ENCODE measurements around the gene MRPS12. TPM values are rescaled to one million over a fixed set of nuclear protein-coding genes. Genes with fewer than 3 reads are reported as not detected.

The MRPS12 gene
- total RNA-seq, 1 donor from 2014 or later: 95.3 TPM

- no peak for DNase-seq (ENCODE audit: low spot score)
- H3K4me3 Mint-ChIP-seq (ENCODE audit: low read depth): peak within 1 kb of the TSS; percentile 13
- H3K9me3 Mint-ChIP-seq: peaks cover 7% of the 10 kb centered on the region
- H3K27me3 Mint-ChIP-seq (ENCODE audit: low read depth): peaks cover 23% of the 10 kb centered on the region
- intact Hi-C loops (cut with micrococcal nuclease): loop anchor here (10.0 kb wide), 1 partner anchor 59 kb away; the partner anchor contains the start of gene FBXO27
- no peaks in the 10 kb centered on the region for H3K36me3 Mint-ChIP-seq (ENCODE audit: low read depth)
- H3K4me1 Mint-ChIP-seq (ENCODE audit: low read depth): peaks cover 27% of the 10 kb centered on the region
- H3K27ac Mint-ChIP-seq: no peak within 1 kb of the TSS
Observed at GRCh38 chr19:38975214-38975860, 44.6 kb downstream of the MRPS12 start, which contains the start of gene FBXO17. Gene FBXO17, minus strand, starts transcription at chr19:38975742. Its CDS starts 25,423 bp downstream, at chr19:38950319.

GRCh38 chr19:38975861-38976271, 45.1 kb downstream of the MRPS12 start:
- no peak for DNase-seq (ENCODE audit: low spot score)
- intact Hi-C loops (cut with micrococcal nuclease): loop anchor here (10.0 kb wide), 1 partner anchor 59 kb away; the partner anchor contains the start of gene FBXO27
- peaks cover 27% of the 10 kb centered on the region for H3K4me1 Mint-ChIP-seq (ENCODE audit: low read depth)
- H3K36me3 Mint-ChIP-seq (ENCODE audit: low read depth): no peaks in the 10 kb centered on the region
- peaks cover 12% of the 10 kb centered on the region for H3K9me3 Mint-ChIP-seq
- no peak overlapping the region for H3K27ac Mint-ChIP-seq
- peak overlapping the region; percentile 13 for H3K4me3 Mint-ChIP-seq (ENCODE audit: low read depth)
- H3K27me3 Mint-ChIP-seq (ENCODE audit: low read depth): peaks cover 23% of the 10 kb centered on the region

- Mint-ChIP-seq H3K27me3 (ENCODE audit: low read depth) (peaks cover 19% of the 10 kb centered on the region), H3K27ac (peak overlapping the region; percentile 70), H3K4me1 (ENCODE audit: low read depth) (peaks cover 27% of the 10 kb centered on the region), H3K9me3 (peaks cover 12% of the 10 kb centered on the region), H3K4me3 (ENCODE audit: low read depth) (no peak overlapping the region), H3K36me3 (ENCODE audit: low read depth) (no peaks in the 10 kb centered on the region)
- peak; percentile 42 for DNase-seq (ENCODE audit: low spot score)
- intact Hi-C loops (cut with micrococcal nuclease): loop anchor here (2.0 to 10.0 kb wide), 2 partner anchors 15 to 57 kb away; partner anchors contain the start of gene FBXO27
Observed at GRCh38 chr19:38977445-38978325, 46.9 kb downstream of the MRPS12 start.

DNA sequence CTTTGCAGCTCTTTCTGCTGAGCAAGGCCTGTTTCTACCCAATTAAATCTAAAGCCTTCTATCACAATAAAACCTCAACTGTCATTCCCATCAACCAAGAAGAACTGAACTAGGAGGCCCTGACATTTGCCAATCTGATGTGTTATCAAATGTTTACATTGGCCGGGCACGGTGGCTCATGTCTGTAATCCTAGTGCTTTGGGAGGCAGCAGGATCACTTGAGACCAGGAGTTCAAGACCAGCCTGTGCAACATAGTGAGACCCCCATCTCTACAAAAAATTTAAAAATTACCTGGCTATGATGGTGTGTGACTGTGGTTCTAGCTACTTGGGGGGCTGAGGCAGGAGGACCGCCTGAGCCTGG, 47.6 kb downstream of the MRPS12 start:
- intact Hi-C loops (cut with micrococcal nuclease): loop anchor here (2.0 to 10.0 kb wide), 2 partner anchors 16 to 56 kb away; partner anchors contain the start of gene FBXO27
- peak overlapping the region; percentile 70 for H3K27ac Mint-ChIP-seq
- no peak for DNase-seq (ENCODE audit: low spot score)
- H3K27me3 Mint-ChIP-seq (ENCODE audit: low read depth): peaks cover 19% of the 10 kb centered on the region
- H3K4me1 Mint-ChIP-seq (ENCODE audit: low read depth): peaks cover 27% of the 10 kb centered on the region
- H3K4me3 Mint-ChIP-seq (ENCODE audit: low read depth): no peak overlapping the region
- no peaks in the 10 kb centered on the region for H3K36me3 Mint-ChIP-seq (ENCODE audit: low read depth)
- H3K9me3 Mint-ChIP-seq: peaks cover 12% of the 10 kb centered on the region

DNA sequence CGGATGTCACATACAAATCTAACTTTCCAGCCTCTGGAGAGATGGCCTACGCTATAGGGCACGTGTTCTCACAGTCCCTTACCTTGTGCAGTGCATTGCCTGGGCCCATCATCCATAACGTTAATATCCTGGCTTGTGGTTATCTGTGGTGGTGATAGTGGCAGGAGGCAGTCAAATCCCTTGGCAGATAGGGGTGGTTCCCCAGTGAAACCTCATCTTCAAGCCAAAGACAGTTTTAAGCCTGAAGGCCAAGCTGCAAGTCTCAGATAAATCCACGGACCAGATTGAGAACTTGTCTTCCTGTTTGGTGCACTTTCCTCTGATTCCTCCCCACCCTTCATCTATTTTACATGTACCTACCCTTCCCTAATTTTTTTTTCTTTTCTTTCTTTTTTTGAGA, 49.1 kb downstream of the MRPS12 start:
- Mint-ChIP-seq H3K36me3 (ENCODE audit: low read depth) (no peaks in the 10 kb centered on the region), H3K9me3 (peaks cover 12% of the 10 kb centered on the region), H3K4me3 (ENCODE audit: low read depth) (no peak overlapping the region), H3K27me3 (ENCODE audit: low read depth) (peaks cover 14% of the 10 kb centered on the region), H3K27ac (no peak overlapping the region), H3K4me1 (ENCODE audit: low read depth) (peaks cover 25% of the 10 kb centered on the region)
- intact Hi-C loops (cut with micrococcal nuclease): loop anchor here (2.0 to 10.0 kb wide), 2 partner anchors 17 to 55 kb away; partner anchors contain the start of gene FBXO27
- DNase-seq (ENCODE audit: low spot score): no peak

DNA sequence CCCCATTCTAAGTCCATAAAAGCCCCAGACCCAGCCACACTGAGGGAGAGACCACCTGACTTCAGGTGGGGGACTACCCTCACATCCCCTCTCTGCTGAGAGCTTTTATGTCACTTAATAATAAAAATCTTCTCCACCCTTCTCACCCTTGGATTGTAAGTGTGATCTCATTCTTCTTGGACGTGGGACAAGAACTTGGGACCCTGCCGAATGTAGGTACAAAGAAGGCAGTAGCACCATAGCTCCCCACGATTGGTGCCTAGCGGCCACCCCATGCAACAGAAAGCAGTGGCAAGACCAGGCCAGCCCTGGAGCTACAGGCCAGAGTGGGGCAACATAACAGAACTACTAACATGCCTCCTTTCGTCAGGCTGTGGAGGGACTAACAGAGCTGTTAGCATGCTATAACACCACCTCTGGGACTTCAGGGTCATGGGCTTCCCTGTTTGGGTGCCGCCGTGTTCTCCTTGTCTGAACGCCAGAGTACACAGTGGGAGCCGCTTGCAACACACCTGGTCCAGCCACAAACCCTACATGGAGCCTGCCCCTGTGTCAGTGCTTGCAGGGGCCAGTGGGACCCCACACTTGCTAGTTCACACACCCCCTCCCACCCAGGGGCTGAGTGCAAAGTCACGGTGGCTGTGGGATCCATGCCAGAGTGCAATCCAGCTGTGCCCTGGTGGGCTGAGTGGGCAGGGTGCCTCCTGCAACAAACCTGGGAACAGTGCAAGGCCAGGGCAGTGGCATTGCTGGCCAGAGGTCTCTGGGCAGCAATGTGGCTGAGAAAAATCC, 50.0 kb downstream of the MRPS12 start:
- H3K36me3 Mint-ChIP-seq (ENCODE audit: low read depth): no peaks in the 10 kb centered on the region
- peaks cover 21% of the 10 kb centered on the region for H3K4me1 Mint-ChIP-seq (ENCODE audit: low read depth)
- H3K4me3 Mint-ChIP-seq (ENCODE audit: low read depth): no peak overlapping the region
- H3K27me3 Mint-ChIP-seq (ENCODE audit: low read depth): peaks cover 10% of the 10 kb centered on the region
- DNase-seq (ENCODE audit: low spot score): no peak
- no peak overlapping the region for H3K27ac Mint-ChIP-seq
- intact Hi-C loops (cut with micrococcal nuclease): no loop called here
- H3K9me3 Mint-ChIP-seq: peaks cover 12% of the 10 kb centered on the region

Other genes starting within 250 kb of the MRPS12 start
- gene CAPN12, start 186.5 kb upstream of the MRPS12 start, total RNA-seq: 2.9 and 3.6 TPM in 2 replicates
- gene LGALS7, start 157.4 kb upstream of the MRPS12 start, total RNA-seq: not detected in 2 replicates
- gene LGALS7B, start 141.7 kb upstream of the MRPS12 start, total RNA-seq: not detected in 2 replicates
- 1.6 and 2.0 TPM in 2 replicates for gene LGALS4, start 118.0 kb upstream of the MRPS12 start, total RNA-seq
- 180 and 183 TPM in 2 replicates for gene ECH1, start 99.2 kb upstream of the MRPS12 start, total RNA-seq
- 700 and 708 TPM in 2 replicates for gene HNRNPL, start 81.0 kb upstream of the MRPS12 start, total RNA-seq
- gene RINL, start 52.7 kb upstream of the MRPS12 start, total RNA-seq: 70.2 and 73.4 TPM in 2 replicates
- 29.0 and 30.2 TPM in 2 replicates for gene SIRT2, start 31.3 kb upstream of the MRPS12 start, total RNA-seq
- 81.8 and 82.7 TPM in 2 replicates for gene NFKBIB, start 31.0 kb upstream of the MRPS12 start, total RNA-seq
- 0.83 and 1.2 TPM in 2 replicates for gene CCER2, start 18.8 kb upstream of the MRPS12 start, total RNA-seq
- 41.1 and 45.2 TPM in 2 replicates for gene SARS2, start 181 bp upstream of the MRPS12 start, total RNA-seq
- gene FBXO17, start 44.8 kb downstream of the MRPS12 start, total RNA-seq: not detected in 2 replicates
- gene FBXO27, start 101.6 kb downstream of the MRPS12 start, total RNA-seq: 0.57 and 0.84 TPM in 2 replicates
- not detected in 2 replicates for gene ACP7, start 153.4 kb downstream of the MRPS12 start, total RNA-seq
- 16.5 and 19.4 TPM in 2 replicates for gene PAK4, start 194.8 kb downstream of the MRPS12 start, total RNA-seq

Measured in activated T-helper 2 cell treated with anti-CD3 and anti-CD28 coated beads, Interferon-gamma antibody, Interleukin-2, Interleukin-4, amounts not matched to agents 10 μg/mL and 5 μg/mL and 100 μg/mL, durations not matched to agents 14 hours and 24 hours and 36 hours (primary cell).